HEK293 (cell line): Measurements from ENCODE around the gene OOSP1.

ENCODE experiments used
- CTCF ChIA-PET: fragments of 350-600 bp; formaldehyde crosslinking; extraction: SDS; loops from one replicate; lab custom pipeline; 2021; ENCODE audit warnings: antibody characterized with exemption; lab: Yijun Ruan, JAX
- POLR2A ChIA-PET: fragments of 300-600 bp; formaldehyde crosslinking; extraction: SDS; loops from one replicate; lab custom pipeline; 2020; ENCODE audit warnings: antibody characterized with exemption, inconsistent platforms; lab: Yijun Ruan, JAX
- H3K27ac ChIP-seq: fragments of 200-500 bp; sonication (Bioruptor generic); 2 replicates; pipeline ENCODE4 v1.5.1; 2014; ENCODE audit warnings: low read depth, low read length, control low read depth, inconsistent platforms; ENCODE audit errors: extremely low read depth
- H3K36me3 ChIP-seq, 2 experiments: fragments of 200-500 bp in 1 of 2; sonication (Bioruptor generic) in 1 of 2; 1 replicate in 1 of 2; 2 replicates in 1 of 2; pipeline ENCODE4 v1.5.1; 2014 to 2017; ENCODE audit warnings: inconsistent platforms in 2 of 2, low read length in 2 of 2; ENCODE audit not compliant: control insufficient read depth in 2 of 2, insufficient read depth in 1 of 2
- H3K4me1 ChIP-seq: fragments of 200-500 bp; sonication (Bioruptor generic); 2 replicates; pipeline ENCODE4 v1.5.1; 2014; ENCODE audit warnings: mild to moderate bottlenecking, low read length, inconsistent platforms; ENCODE audit not compliant: control insufficient read depth, insufficient read depth
- H3K4me3 ChIP-seq: 2 replicates; pipeline ENCODE4 v1.5.1; 2011; ENCODE audit warnings: low read depth, mild to moderate bottlenecking, control low read depth, low read length, moderate library complexity
- H3K9me3 ChIP-seq: fragments of 200-500 bp; sonication (Bioruptor generic); 2 replicates; pipeline ENCODE4 v1.5.1; 2014; ENCODE audit warnings: low read depth, low read length, inconsistent platforms; ENCODE audit not compliant: control insufficient read depth, insufficient read depth
- EGR2 ChIP-seq: fragments of 450-650 bp; formaldehyde crosslinking; IDR thresholded peaks from 2 replicates; pipeline ENCODE4 v1.5.1; 2016; ENCODE audit warnings: low read depth, missing biosample characterization, missing genetic modification characterization
- ELK4 ChIP-seq: IDR thresholded peaks from 2 replicates; pipeline ENCODE4 v1.6.1; 2011; ENCODE audit warnings: mild to moderate bottlenecking, low read depth, low read length, borderline replicate concordance
- FEZF1 ChIP-seq: fragments of 450-650 bp; formaldehyde crosslinking; IDR thresholded peaks from 2 replicates; pipeline ENCODE4 v1.5.1; 2016; ENCODE audit warnings: missing biosample characterization, missing genetic modification characterization
- GLI4 ChIP-seq: fragments of 450-650 bp; formaldehyde crosslinking; IDR thresholded peaks from 2 replicates; pipeline ENCODE4 v1.5.1; 2016; ENCODE audit warnings: missing biosample characterization, missing genetic modification characterization
- GLIS2 ChIP-seq: fragments of 450-650 bp; formaldehyde crosslinking; IDR thresholded peaks from 2 replicates; pipeline ENCODE4 v1.5.1; 2016; ENCODE audit warnings: missing biosample characterization, missing genetic modification characterization
- MEIS1 ChIP-seq: sonication (generic); formaldehyde crosslinking; IDR thresholded peaks from 2 replicates; pipeline ENCODE4 v1.8.1; 2022; ENCODE audit warnings: missing genetic modification reagents, mild to moderate bottlenecking, borderline replicate concordance
- MZF1 ChIP-seq: fragments of 450-650 bp; formaldehyde crosslinking; IDR thresholded peaks from 2 replicates; pipeline ENCODE4 v1.5.1; 2017; ENCODE audit warnings: missing biosample characterization, missing genetic modification characterization, borderline replicate concordance
- TCF7L2 ChIP-seq: IDR thresholded peaks from 2 replicates; pipeline ENCODE4 v1.6.1; 2011; ENCODE audit warnings: low read depth, mild to moderate bottlenecking, inconsistent platforms, low read length, moderate library complexity, borderline replicate concordance
- TRIM28 ChIP-seq: IDR thresholded peaks from 2 replicates; pipeline ENCODE4 v1.6.1; 2011; ENCODE audit warnings: low read length, control low read depth, borderline replicate concordance
- ZNF214 ChIP-seq: fragments of 450-650 bp; formaldehyde crosslinking; IDR thresholded peaks from 2 replicates; pipeline ENCODE4 v1.5.1; 2017; ENCODE audit warnings: missing biosample characterization, mild to moderate bottlenecking, missing genetic modification characterization, borderline replicate concordance
- ZNF280D ChIP-seq: fragments of 450-650 bp; formaldehyde crosslinking; IDR thresholded peaks from 2 replicates; pipeline ENCODE4 v1.5.1; 2016; ENCODE audit warnings: missing biosample characterization, missing genetic modification characterization
- ZNF292 ChIP-seq: fragments of 450-650 bp; formaldehyde crosslinking; IDR thresholded peaks from 2 replicates; pipeline ENCODE4 v1.5.1; 2016; ENCODE audit warnings: low read depth, missing biosample characterization, missing genetic modification characterization, borderline replicate concordance
- ZNF302 ChIP-seq: fragments of 450-650 bp; formaldehyde crosslinking; IDR thresholded peaks from 2 replicates; pipeline ENCODE4 v1.5.1; 2016; ENCODE audit warnings: missing biosample characterization, missing genetic modification characterization, low read depth
- ZNF600 ChIP-seq: fragments of 450-650 bp; formaldehyde crosslinking; IDR thresholded peaks from 2 replicates; pipeline ENCODE4 v1.5.1; 2016; ENCODE audit warnings: missing biosample characterization, missing genetic modification characterization
- ZNF623 ChIP-seq: fragments of 450-650 bp; formaldehyde crosslinking; IDR thresholded peaks from 2 replicates; pipeline ENCODE4 v1.5.1; 2016; ENCODE audit warnings: missing biosample characterization, missing genetic modification characterization
- ZNF664 ChIP-seq: fragments of 450-650 bp; formaldehyde crosslinking; IDR thresholded peaks from 2 replicates; pipeline ENCODE4 v1.5.1; 2016; ENCODE audit warnings: missing biosample characterization, missing genetic modification characterization
- ZNF677 ChIP-seq: fragments of 450-650 bp; IDR thresholded peaks from 2 replicates; pipeline ENCODE4 v1.5.0; 2018; ENCODE audit warnings: missing biosample characterization, mild to moderate bottlenecking, missing genetic modification characterization, moderate library complexity
- ZNF747 ChIP-seq: fragments of 450-650 bp; formaldehyde crosslinking; IDR thresholded peaks from 2 replicates; pipeline ENCODE4 v1.5.1; 2016; ENCODE audit warnings: missing biosample characterization, missing genetic modification characterization
- ZNF76 ChIP-seq: fragments of 450-650 bp; formaldehyde crosslinking; IDR thresholded peaks from 2 replicates; pipeline ENCODE4; 2016; ENCODE audit warnings: low read depth, missing biosample characterization, missing genetic modification characterization, borderline replicate concordance
- ZNF768 ChIP-seq: fragments of 450-650 bp; formaldehyde crosslinking; IDR thresholded peaks from 2 replicates; pipeline ENCODE4 v1.5.1; 2018; ENCODE audit warnings: missing biosample characterization, mild to moderate bottlenecking, missing genetic modification characterization
- ZNF843 ChIP-seq: fragments of 450-650 bp; formaldehyde crosslinking; IDR thresholded peaks from 2 replicates; pipeline ENCODE4 v1.5.1; 2016; ENCODE audit warnings: missing biosample characterization, missing genetic modification characterization
- TF ChIP-seq, protein P1 (sequence below): fragments of 450-650 bp; formaldehyde crosslinking; IDR thresholded peaks from 2 replicates; pipeline ENCODE4 v1.5.0; 2017; ENCODE audit warnings: missing biosample characterization, missing genetic modification characterization, borderline replicate concordance
- TF ChIP-seq, protein P2 (sequence below): fragments of 450-650 bp; formaldehyde crosslinking; IDR thresholded peaks from 2 replicates; pipeline ENCODE4 v1.5.1; 2017; ENCODE audit warnings: missing biosample characterization, missing genetic modification characterization

The OOSP1 gene

DNA sequence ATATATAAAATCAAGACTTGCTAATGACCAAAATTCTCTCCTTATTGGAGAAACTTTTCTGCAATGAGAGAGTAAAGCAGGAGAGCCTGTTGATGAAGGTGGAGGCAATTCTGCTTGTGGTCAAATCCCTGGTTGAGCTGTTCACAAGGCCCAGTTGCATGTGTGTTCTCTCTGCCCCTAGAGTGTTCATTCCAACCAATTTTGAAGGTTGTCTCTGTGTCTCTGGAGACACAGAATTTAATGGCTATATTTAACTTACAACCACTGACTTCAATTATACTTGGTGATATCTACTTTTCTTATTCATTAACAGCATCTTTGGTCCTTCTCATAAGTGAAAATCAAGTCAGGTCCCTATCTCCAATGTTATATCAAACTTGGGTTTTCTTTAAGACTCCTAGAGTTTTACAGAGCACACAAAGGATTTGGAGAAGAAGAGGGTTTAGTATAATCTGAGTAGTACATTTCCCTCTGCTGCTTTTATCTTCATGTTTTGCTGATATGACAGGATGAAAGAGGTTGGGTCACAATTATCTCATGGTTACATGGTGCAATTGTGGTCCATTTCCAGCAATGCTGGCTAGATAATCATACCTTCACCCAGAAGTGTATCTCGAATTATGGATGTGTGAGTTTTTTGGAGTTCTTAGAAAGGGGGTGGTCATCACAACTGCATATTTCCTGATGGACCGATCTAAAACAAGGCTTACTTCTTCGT, 29.6 kb downstream of the OOSP1 start:
- no peaks in the 10 kb centered on the region for H3K4me1 ChIP-seq
- CTCF ChIA-PET = no interaction called here
- no peak for TF ChIP-seq MEIS1
- no peak for TF ChIP-seq ZNF843 (tag by site-specific recombination)
- TF ChIP-seq ZNF292 = no peak
- no peak for TF ChIP-seq TRIM28
- no peak for TF ChIP-seq ZNF600 (tag by site-specific recombination)
- no peak for TF ChIP-seq ZNF214
- no peak for TF ChIP-seq ZNF677 (tag by site-specific recombination)
- no peak for TF ChIP-seq MZF1 (tag by site-specific recombination)
- TF ChIP-seq ZNF768 (tag by site-specific recombination) = no peak
- no peak for TF ChIP-seq GLI4
- TF ChIP-seq, protein P1, sequence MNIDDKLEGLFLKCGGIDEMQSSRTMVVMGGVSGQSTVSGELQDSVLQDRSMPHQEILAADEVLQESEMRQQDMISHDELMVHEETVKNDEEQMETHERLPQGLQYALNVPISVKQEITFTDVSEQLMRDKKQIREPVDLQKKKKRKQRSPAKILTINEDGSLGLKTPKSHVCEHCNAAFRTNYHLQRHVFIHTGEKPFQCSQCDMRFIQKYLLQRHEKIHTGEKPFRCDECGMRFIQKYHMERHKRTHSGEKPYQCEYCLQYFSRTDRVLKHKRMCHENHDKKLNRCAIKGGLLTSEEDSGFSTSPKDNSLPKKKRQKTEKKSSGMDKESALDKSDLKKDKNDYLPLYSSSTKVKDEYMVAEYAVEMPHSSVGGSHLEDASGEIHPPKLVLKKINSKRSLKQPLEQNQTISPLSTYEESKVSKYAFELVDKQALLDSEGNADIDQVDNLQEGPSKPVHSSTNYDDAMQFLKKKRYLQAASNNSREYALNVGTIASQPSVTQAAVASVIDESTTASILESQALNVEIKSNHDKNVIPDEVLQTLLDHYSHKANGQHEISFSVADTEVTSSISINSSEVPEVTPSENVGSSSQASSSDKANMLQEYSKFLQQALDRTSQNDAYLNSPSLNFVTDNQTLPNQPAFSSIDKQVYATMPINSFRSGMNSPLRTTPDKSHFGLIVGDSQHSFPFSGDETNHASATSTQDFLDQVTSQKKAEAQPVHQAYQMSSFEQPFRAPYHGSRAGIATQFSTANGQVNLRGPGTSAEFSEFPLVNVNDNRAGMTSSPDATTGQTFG (tag by site-specific recombination) = no peak
- no peak for TF ChIP-seq TCF7L2
- no peak for TF ChIP-seq ZNF280D
- TF ChIP-seq FEZF1 (tag by site-specific recombination) = no peak
- TF ChIP-seq ZNF623 (tag by site-specific recombination) = no peak
- no peak for TF ChIP-seq ZNF302 (tag by site-specific recombination)
- POLR2A ChIA-PET = no interaction called here
- H3K27ac ChIP-seq = no peak overlapping the region
- no peak overlapping the region for H3K4me3 ChIP-seq
- no peaks in the 10 kb centered on the region for H3K9me3 ChIP-seq
- H3K36me3 ChIP-seq = no peaks in the 10 kb centered on the region

DNA sequence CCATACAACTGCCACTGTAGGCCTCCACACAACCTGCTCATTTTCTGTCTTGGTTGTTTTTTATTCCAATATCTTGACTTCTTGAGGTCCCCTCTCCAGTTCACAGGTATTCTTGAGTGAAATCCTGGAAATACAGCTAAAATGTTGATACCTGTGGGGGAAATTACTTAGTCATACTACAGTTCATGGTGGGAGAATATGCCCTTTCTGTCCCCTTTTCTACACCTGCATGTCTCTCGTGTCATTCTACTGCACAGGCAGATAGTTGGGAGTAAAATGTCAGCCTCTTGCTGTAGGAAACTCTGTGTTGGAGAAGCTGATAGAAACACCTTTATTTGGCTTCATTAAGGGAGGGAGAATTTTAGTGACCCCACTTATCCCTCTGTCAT, 30.2 kb downstream of the OOSP1 start:
- H3K4me3 ChIP-seq = no peak overlapping the region
- TF ChIP-seq EGR2 = no peak
- no peak for TF ChIP-seq ZNF747 (tag by site-specific recombination)
- no peak for TF ChIP-seq ZNF664 (tag by site-specific recombination)
- no peak for TF ChIP-seq ZNF280D
- no peak for TF ChIP-seq GLIS2
- TF ChIP-seq ZNF76 (tag by site-specific recombination) = no peak
- TF ChIP-seq, protein P2, sequence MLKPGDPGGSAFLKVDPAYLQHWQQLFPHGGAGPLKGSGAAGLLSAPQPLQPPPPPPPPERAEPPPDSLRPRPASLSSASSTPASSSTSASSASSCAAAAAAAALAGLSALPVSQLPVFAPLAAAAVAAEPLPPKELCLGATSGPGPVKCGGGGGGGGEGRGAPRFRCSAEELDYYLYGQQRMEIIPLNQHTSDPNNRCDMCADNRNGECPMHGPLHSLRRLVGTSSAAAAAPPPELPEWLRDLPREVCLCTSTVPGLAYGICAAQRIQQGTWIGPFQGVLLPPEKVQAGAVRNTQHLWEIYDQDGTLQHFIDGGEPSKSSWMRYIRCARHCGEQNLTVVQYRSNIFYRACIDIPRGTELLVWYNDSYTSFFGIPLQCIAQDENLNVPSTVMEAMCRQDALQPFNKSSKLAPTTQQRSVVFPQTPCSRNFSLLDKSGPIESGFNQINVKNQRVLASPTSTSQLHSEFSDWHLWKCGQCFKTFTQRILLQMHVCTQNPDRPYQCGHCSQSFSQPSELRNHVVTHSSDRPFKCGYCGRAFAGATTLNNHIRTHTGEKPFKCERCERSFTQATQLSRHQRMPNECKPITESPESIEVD (tag by site-specific recombination) = no peak
- TF ChIP-seq ELK4 = no peak
- TF ChIP-seq, all 188 proteins: peak for 0
- H3K36me3 ChIP-seq = no peaks in the 10 kb centered on the region
- no peak overlapping the region for H3K27ac ChIP-seq
- POLR2A ChIA-PET = no interaction called here
- CTCF ChIA-PET = no interaction called here
- no peaks in the 10 kb centered on the region for H3K4me1 ChIP-seq
- no peaks in the 10 kb centered on the region for H3K9me3 ChIP-seq
